ENCODE data around the gene MRTFA.

DNA sequence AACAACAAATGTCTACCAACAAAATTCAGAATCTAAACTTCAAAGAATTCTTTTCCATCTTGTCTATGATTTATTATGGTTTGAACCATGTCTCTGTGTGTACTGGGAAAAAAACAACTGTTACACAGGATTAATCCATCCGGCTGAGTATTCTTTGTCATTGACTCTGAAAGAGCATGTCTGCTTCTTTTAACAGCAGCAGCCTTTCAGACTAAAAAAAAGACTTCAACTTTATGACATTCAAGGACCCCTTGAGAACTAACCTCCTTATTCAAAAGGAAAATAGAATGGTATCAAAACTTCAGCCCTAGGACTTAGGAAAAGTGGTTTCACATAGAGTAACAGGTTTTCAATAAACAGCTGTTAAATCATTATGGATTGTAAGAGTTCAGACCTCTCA is 79.9 kb downstream of the MRTFA start:
- no peak for TF ChIP-seq CTCF (conservative IDR thresholded peaks at IDR 0.05)
- TF ChIP-seq ZFX (IDR thresholded peaks at IDR 0.05), result no peak
